ENCODE data around the gene AFF3.
"Not testable (repeated sequence)": the region's sequence is repeated elsewhere in the genome, so short reads cannot be mapped to it uniquely, and the experiment has no call there.

Gene AFF3

GRCh38 chr2:100097611-100098294, 44.6 kb downstream of the AFF3 start:
- H3K9ac ChIP-seq (ENCODE audit: low read length); H3K9me2 ChIP-seq (replicated peaks; ENCODE audit: insufficient read depth, low read length); H3K4me1 ChIP-seq (ENCODE audit: low read length); H3F3A ChIP-seq (ENCODE audit: insufficient read depth, low read length); H3K27me3 ChIP-seq (replicated peaks; ENCODE audit: insufficient read depth, low read length); H3K27ac ChIP-seq (ENCODE audit: low read length); H3K4me2 ChIP-seq (ENCODE audit: low read depth, low read length); H3K79me2 ChIP-seq (ENCODE audit: low read length); H4K20me1 ChIP-seq (ENCODE audit: insufficient read depth, low read length); DNase-seq; H2AFZ ChIP-seq (ENCODE audit: low read length); H3K9me3 ChIP-seq (replicated peaks; ENCODE audit: insufficient read depth, low read length); H3K36me3 ChIP-seq (replicated peaks; ENCODE audit: insufficient read depth, low read length); H3K4me3 ChIP-seq (ENCODE audit: low read length): not testable (repeated sequence)

- not testable (repeated sequence) for H2AFZ ChIP-seq (ENCODE audit: low read length)
Observed at GRCh38 chr2:100095845-100096244, 46.5 kb downstream of the AFF3 start.

GRCh38 chr2:100091807-100092206, 50.6 kb downstream of the AFF3 start:
- H3K9me2 ChIP-seq (replicated peaks; ENCODE audit: insufficient read depth, low read length); H2AFZ ChIP-seq (ENCODE audit: low read length); H3K9me3 ChIP-seq (replicated peaks; ENCODE audit: insufficient read depth, low read length); DNase-seq; H3K4me3 ChIP-seq (ENCODE audit: low read length); H3K27ac ChIP-seq (ENCODE audit: low read length); H3K79me2 ChIP-seq (ENCODE audit: low read length); H3K27me3 ChIP-seq (replicated peaks; ENCODE audit: insufficient read depth, low read length); H4K20me1 ChIP-seq (ENCODE audit: insufficient read depth, low read length); H3K4me2 ChIP-seq (ENCODE audit: low read depth, low read length); H3K9ac ChIP-seq (ENCODE audit: low read length); H3F3A ChIP-seq (ENCODE audit: insufficient read depth, low read length); H3K4me1 ChIP-seq (ENCODE audit: low read length); H3K36me3 ChIP-seq (replicated peaks; ENCODE audit: insufficient read depth, low read length): not testable (repeated sequence)

More at GRCh38 chr2:100095845-100096244, 46.5 kb downstream of the AFF3 start:
- H3K4me1 ChIP-seq (ENCODE audit: low read length); H3K9me3 ChIP-seq (replicated peaks; ENCODE audit: insufficient read depth, low read length); H3K9me2 ChIP-seq (replicated peaks; ENCODE audit: insufficient read depth, low read length); H3K4me2 ChIP-seq (ENCODE audit: low read depth, low read length); H3K27me3 ChIP-seq (replicated peaks; ENCODE audit: insufficient read depth, low read length); DNase-seq; H3K36me3 ChIP-seq (replicated peaks; ENCODE audit: insufficient read depth, low read length); H3K4me3 ChIP-seq (ENCODE audit: low read length); H4K20me1 ChIP-seq (ENCODE audit: insufficient read depth, low read length); H3F3A ChIP-seq (ENCODE audit: insufficient read depth, low read length); H3K9ac ChIP-seq (ENCODE audit: low read length); H3K27ac ChIP-seq (ENCODE audit: low read length); H3K79me2 ChIP-seq (ENCODE audit: low read length): not testable (repeated sequence)

GRCh38 chr2:100085744-100086143, 56.6 kb downstream of the AFF3 start:
- H3K27me3 ChIP-seq (replicated peaks; ENCODE audit: insufficient read depth, low read length); H3K4me2 ChIP-seq (ENCODE audit: low read depth, low read length); H3K9ac ChIP-seq (ENCODE audit: low read length); H3F3A ChIP-seq (ENCODE audit: insufficient read depth, low read length); DNase-seq; H3K36me3 ChIP-seq (replicated peaks; ENCODE audit: insufficient read depth, low read length); H3K27ac ChIP-seq (ENCODE audit: low read length); H4K20me1 ChIP-seq (ENCODE audit: insufficient read depth, low read length); H3K4me1 ChIP-seq (ENCODE audit: low read length); H3K4me3 ChIP-seq (ENCODE audit: low read length); H3K9me2 ChIP-seq (replicated peaks; ENCODE audit: insufficient read depth, low read length); H2AFZ ChIP-seq (ENCODE audit: low read length); H3K79me2 ChIP-seq (ENCODE audit: low read length); H3K9me3 ChIP-seq (replicated peaks; ENCODE audit: insufficient read depth, low read length): not testable (repeated sequence)

GRCh38 chr2:100083421-100084216, 58.8 kb downstream of the AFF3 start:
- H3K4me1 ChIP-seq (ENCODE audit: low read length); H2AFZ ChIP-seq (ENCODE audit: low read length); H3K4me3 ChIP-seq (ENCODE audit: low read length); H3K9me3 ChIP-seq (replicated peaks; ENCODE audit: insufficient read depth, low read length); H3K4me2 ChIP-seq (ENCODE audit: low read depth, low read length); H3K9ac ChIP-seq (ENCODE audit: low read length); H3K36me3 ChIP-seq (replicated peaks; ENCODE audit: insufficient read depth, low read length); H3K27me3 ChIP-seq (replicated peaks; ENCODE audit: insufficient read depth, low read length); H3K27ac ChIP-seq (ENCODE audit: low read length); H4K20me1 ChIP-seq (ENCODE audit: insufficient read depth, low read length); H3K79me2 ChIP-seq (ENCODE audit: low read length); H3K9me2 ChIP-seq (replicated peaks; ENCODE audit: insufficient read depth, low read length); H3F3A ChIP-seq (ENCODE audit: insufficient read depth, low read length); DNase-seq: not testable (repeated sequence)

- not testable (repeated sequence) for H4K20me1 ChIP-seq (ENCODE audit: insufficient read depth, low read length); H3K9ac ChIP-seq (ENCODE audit: low read length); H3K79me2 ChIP-seq (ENCODE audit: low read length); H3K4me1 ChIP-seq (ENCODE audit: low read length); H3K27ac ChIP-seq (ENCODE audit: low read length); DNase-seq; H3K4me3 ChIP-seq (ENCODE audit: low read length); H3K9me2 ChIP-seq (replicated peaks; ENCODE audit: insufficient read depth, low read length); H3K4me2 ChIP-seq (ENCODE audit: low read depth, low read length); H3K36me3 ChIP-seq (replicated peaks; ENCODE audit: insufficient read depth, low read length); H2AFZ ChIP-seq (ENCODE audit: low read length); H3K9me3 ChIP-seq (replicated peaks; ENCODE audit: insufficient read depth, low read length); H3F3A ChIP-seq (ENCODE audit: insufficient read depth, low read length); H3K27me3 ChIP-seq (replicated peaks; ENCODE audit: insufficient read depth, low read length)
Observed at GRCh38 chr2:100082302-100082978, 60.0 kb downstream of the AFF3 start.
